ENCODE results near the gene STK40. TPM values are rescaled to one million over a fixed set of nuclear protein-coding genes. Genes with fewer than 3 reads are reported as not detected.

The STK40 gene
- total RNA-seq, 4 donors from 2014 or later, result 19.1 to 84.5 (median 44.0) TPM

GRCh38 chr1:36329817-36330216 is 55.9 kb downstream of the STK40 start:
- no peaks in the 10 kb centered on the region for H3K4me1 ChIP-seq
- no peaks in the 10 kb centered on the region for H3K9me3 ChIP-seq
- TF ChIP-seq POLR2A (IDR thresholded peaks at IDR 0.05), result no peak
- TF ChIP-seq CTCF (IDR thresholded peaks at IDR 0.05), result no peak
- no peak overlapping the region for H3K4me3 ChIP-seq
- no peaks in the 10 kb centered on the region for H3K27me3 ChIP-seq
- H3K27ac ChIP-seq, result no peak overlapping the region
- intact Hi-C loops (cut with DNase I; ENCODE audit: low total_unique reads), result no loop called here
- no peak for DNase-seq
- H3K36me3 ChIP-seq, result no peaks in the 10 kb centered on the region

- intact Hi-C loops (cut with DNase I; ENCODE audit: low total_unique reads), result no loop called here
Measured at GRCh38 chr1:36328713-36329112, 57.0 kb downstream of the STK40 start.

GRCh38 chr1:36328088-36328480 is 57.6 kb downstream of the STK40 start:
- Histone ChIP-seq H3K4me1 (peaks cover 0 to 8% of the 10 kb centered on the region in 2 donors), H3K36me3 (no peaks in the 10 kb centered on the region), H3K27ac (no peak overlapping the region), H3K4me3 (no peak overlapping the region), H3K27me3 (no peaks in the 10 kb centered on the region), H3K9me3 (no peaks in the 10 kb centered on the region)
- DNase-seq, result no peak
- intact Hi-C loops (cut with DNase I; ENCODE audit: low total_unique reads), result no loop called here
- TF ChIP-seq POLR2A (IDR thresholded peaks at IDR 0.05) (no peak), CTCF (IDR thresholded peaks at IDR 0.05) (no peak)

More at GRCh38 chr1:36328713-36329112, 57.0 kb downstream of the STK40 start:
- Histone ChIP-seq H3K27ac (no peak overlapping the region), H3K27me3 (no peaks in the 10 kb centered on the region), H3K9me3 (no peaks in the 10 kb centered on the region), H3K4me1 (peaks cover 0 to 8% of the 10 kb centered on the region in 2 donors), H3K36me3 (no peaks in the 10 kb centered on the region), H3K4me3 (no peak overlapping the region)
- TF ChIP-seq POLR2A (IDR thresholded peaks at IDR 0.05) (no peak), CTCF (IDR thresholded peaks at IDR 0.05) (no peak)
- no peak for DNase-seq

GRCh38 chr1:36327421-36328087 is 58.2 kb downstream of the STK40 start:
- Histone ChIP-seq H3K27ac (no peak overlapping the region), H3K4me3 (no peak overlapping the region), H3K36me3 (no peaks in the 10 kb centered on the region), H3K4me1 (peaks cover under 1 to 8% of the 10 kb centered on the region in 2 donors), H3K9me3 (no peaks in the 10 kb centered on the region), H3K27me3 (no peaks in the 10 kb centered on the region)
- no peak for DNase-seq
- TF ChIP-seq POLR2A (IDR thresholded peaks at IDR 0.05), result no peak
- intact Hi-C loops (cut with DNase I; ENCODE audit: low total_unique reads), result no loop called here

GRCh38 chr1:36326499-36326898 is 59.2 kb downstream of the STK40 start:
- DNase-seq, result no peak
- H3K9me3 ChIP-seq, result no peaks in the 10 kb centered on the region
- H3K27me3 ChIP-seq, result no peaks in the 10 kb centered on the region
- no peak overlapping the region for H3K4me3 ChIP-seq
- H3K27ac ChIP-seq, result no peak overlapping the region
- H3K4me1 ChIP-seq, result peaks cover 8 to 11% of the 10 kb centered on the region in 2 donors
- TF ChIP-seq CTCF (IDR thresholded peaks at IDR 0.05), result no peak
- no peak for TF ChIP-seq POLR2A (IDR thresholded peaks at IDR 0.05)
- H3K36me3 ChIP-seq, result no peaks in the 10 kb centered on the region
- intact Hi-C loops (cut with DNase I; ENCODE audit: low total_unique reads), result no loop called here

All from uterus (tissue), 4 donors.